LNCaP clone FGC (cell line): ENCODE measurements around the gene SYNGR4.
A peak's percentile ranks its signal among the peaks of the same experiment; 100 is the strongest.

Experiments used
- DNase-seq: peaks from one replicate; pipeline ENCODE4 v3.0.0-alpha.2; 2011; ENCODE audit warnings: low read depth
- H3K4me3 ChIP-seq: 2 replicates; pipeline ENCODE4 v1.5.1; 2011; ENCODE audit warnings: mild to moderate bottlenecking, low read depth, low read length, control low read depth
- TF ChIP-seq, protein P1 (sequence below): IDR thresholded peaks from 2 replicates; pipeline ENCODE4 v1.5.1; 2012; ENCODE audit warnings: mild to moderate bottlenecking; ENCODE audit not compliant: control insufficient read depth, insufficient read depth; ENCODE audit errors: extremely low read depth

Gene SYNGR4

DNA sequence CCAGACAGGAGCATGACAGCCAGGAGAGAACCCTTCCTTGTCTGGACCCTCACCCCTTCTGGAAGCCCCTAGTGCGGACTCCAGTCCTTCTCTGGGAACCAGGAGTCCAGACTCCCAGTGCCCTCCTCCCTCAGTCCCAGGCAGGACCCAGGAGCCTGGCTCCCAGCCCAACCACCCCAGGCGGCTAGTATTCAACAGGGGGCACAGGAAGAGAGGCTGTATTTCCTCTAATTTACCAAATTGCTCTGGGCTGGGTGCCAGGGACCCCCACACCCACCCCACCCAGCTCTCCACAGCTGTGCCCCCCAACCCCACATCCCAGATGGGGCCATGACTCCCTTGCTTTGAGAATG, 32.6 kb downstream of the SYNGR4 start:
- no peak overlapping the region for H3K4me3 ChIP-seq
- TF ChIP-seq, protein P1, sequence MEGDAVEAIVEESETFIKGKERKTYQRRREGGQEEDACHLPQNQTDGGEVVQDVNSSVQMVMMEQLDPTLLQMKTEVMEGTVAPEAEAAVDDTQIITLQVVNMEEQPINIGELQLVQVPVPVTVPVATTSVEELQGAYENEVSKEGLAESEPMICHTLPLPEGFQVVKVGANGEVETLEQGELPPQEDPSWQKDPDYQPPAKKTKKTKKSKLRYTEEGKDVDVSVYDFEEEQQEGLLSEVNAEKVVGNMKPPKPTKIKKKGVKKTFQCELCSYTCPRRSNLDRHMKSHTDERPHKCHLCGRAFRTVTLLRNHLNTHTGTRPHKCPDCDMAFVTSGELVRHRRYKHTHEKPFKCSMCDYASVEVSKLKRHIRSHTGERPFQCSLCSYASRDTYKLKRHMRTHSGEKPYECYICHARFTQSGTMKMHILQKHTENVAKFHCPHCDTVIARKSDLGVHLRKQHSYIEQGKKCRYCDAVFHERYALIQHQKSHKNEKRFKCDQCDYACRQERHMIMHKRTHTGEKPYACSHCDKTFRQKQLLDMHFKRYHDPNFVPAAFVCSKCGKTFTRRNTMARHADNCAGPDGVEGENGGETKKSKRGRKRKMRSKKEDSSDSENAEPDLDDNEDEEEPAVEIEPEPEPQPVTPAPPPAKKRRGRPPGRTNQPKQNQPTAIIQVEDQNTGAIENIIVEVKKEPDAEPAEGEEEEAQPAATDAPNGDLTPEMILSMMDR, result no peak
- DNase-seq, result no peak

DNA sequence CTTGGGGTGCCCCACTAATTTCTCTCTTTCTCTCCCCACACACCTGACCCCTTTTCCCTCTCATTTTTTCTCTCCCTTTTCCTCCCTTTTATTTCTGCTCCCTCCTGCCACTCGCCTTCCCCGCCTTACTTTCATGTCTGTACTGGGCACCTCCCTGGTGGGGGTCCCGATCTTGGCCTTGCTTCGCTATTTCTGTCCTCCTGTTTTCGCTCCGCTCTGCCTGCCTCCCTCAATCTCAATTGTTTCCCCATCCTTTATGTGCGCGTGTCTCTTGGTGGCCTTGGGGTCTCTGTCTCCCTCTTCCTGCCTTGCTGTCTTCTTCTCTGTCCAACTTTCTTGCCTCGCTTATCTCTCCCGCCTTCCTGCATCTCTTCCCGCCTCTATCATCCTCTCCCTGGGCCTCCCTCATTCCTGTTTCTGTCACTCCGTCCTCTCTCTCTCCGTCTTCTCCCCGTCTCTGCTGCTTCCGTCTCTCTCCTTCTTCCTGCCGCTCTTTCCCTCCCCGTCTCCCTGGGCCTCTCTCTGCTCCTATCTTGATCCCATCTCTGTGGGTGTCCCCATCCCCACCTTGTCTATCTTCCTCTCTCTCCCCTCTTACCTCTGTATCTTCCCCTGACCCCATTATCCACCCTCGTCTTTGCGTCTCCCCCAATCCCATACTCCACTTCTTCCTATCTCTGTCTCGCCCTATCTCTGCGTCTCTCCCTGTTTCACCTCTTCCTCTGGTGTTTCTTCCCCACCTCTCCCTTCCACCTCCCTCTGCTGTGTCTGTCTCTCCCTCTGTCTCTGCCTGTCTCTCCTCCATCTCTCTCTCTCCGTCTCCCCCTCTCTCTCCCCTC, 33.3 kb downstream of the SYNGR4 start:
- DNase-seq, result no peak
- peak overlapping the region; percentile 47 for H3K4me3 ChIP-seq
- TF ChIP-seq, protein P1, result no peak

DNA sequence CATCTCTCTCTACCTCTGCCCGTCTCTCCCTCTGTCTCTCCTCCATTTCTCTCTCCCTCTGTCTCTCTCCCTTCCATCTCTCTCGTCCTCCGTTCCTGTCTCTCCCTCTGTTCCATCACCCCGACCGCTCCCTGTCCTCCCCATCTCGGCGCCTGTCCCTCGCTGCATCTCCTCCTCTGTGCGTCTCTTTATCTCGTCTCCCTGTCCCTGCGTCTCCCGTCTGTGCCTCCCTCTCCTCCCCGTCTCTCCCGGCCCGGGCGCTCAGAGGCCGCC, 33.9 kb downstream of the SYNGR4 start:
- DNase-seq, result no peak
- H3K4me3 ChIP-seq, result peak overlapping the region; percentile 47
- TF ChIP-seq, protein P1, result no peak

DNA sequence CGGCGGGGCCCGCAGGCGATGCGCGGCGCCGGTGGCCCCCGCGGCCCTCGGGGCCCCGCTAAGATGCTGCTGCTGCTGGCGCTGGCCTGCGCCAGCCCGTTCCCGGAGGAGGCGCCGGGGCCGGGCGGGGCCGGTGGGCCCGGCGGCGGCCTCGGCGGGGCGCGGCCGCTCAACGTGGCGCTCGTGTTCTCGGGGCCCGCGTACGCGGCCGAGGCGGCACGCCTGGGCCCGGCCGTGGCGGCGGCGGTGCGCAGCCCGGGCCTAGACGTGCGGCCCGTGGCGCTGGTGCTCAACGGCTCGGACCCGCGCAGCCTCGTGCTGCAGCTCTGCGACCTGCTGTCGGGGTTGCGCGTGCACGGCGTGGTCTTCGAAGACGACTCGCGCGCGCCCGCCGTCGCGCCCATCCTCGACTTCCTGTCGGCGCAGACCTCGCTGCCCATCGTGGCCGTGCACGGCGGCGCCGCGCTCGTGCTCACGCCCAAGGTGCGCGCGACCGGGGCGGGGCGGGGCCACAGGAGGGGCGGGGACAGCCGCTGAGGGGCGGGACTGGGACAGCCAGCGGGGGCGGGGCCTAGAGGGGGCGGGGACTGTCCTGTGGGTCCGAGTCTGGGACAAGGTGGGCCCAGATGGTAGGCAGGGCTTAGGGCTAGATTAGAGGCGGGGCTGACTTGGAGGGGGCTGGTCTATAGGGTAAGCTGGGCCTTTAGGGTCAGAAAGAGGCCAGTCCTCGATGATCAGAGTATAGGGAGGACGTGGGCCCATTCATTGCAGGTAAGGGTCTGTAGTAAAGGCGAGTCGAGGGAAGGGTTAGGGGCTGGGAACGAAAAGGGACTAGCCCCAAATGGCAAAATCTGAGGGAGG, 34.4 kb downstream of the SYNGR4 start:
- H3K4me3 ChIP-seq, result peak overlapping the region; percentile 47
- DNase-seq, result peak; percentile 26
- TF ChIP-seq, protein P1, result no peak

DNA sequence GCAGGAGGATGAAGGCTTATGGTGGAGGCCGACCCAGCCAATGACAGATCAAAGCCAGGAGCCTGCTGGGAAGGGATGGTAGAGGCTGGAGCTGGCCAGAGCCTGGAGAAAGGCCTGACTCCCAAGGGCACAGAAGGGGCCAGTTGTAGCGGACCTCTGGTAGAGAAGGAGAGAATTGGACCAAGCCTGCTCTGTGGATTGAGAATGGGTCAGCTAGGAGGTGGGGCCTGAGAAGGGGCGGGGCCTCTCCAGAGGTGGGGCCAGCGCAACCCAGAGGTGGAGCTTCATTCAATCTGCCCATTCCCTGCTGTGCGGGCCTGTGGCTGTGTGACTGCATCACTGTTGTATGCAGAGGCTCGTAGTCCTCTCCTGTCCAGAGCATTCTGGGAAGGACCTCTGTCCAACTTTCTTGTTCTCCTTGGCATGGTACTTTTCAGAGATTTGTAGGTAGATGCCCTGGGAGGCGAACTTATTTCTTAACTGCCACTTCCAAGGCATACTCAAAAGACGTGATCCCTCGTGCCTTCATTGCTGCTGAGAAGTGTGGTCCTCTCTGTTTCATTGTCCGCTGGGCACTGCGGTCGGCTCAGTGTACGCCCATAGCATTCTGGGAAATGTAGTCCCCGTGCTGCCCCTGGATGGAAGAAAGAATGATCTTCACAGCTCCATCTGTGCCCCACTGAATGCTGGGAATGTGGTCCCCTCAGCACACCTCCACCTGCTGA, 36.0 kb downstream of the SYNGR4 start:
- no peak overlapping the region for H3K4me3 ChIP-seq
- no peak for DNase-seq

DNA sequence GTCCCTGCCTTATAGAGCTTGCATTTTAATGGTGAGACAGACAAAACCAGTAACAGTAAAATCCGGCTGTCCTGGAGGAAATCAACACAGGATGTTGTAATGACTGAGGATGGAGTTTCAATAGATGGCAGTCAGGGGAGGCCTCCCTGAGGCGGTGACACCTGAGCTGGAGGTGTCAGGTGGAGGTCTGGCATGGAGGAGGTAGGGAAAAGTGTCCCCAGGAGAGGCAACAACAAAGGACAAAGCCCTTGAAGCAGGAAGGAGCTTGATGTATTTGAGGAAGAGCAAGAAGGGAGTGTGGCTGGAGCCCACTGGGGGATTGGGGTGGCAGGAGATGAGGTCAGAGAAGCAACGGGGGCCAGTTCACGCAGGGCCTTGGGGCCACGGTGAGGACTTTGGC, 37.1 kb downstream of the SYNGR4 start:
- DNase-seq, result no peak
- TF ChIP-seq, protein P1, result no peak
- no peak overlapping the region for H3K4me3 ChIP-seq

More for the DNA sequence above, 36.0 kb downstream of the SYNGR4 start:
- TF ChIP-seq, protein P1, result no peak
